HG02759 (cell line): ENCODE measurements around the gene PDE6C.

Source experiments
- ATAC-seq: cut with Tn5 transposase; IDR thresholded peaks from one replicate; pipeline ENCODE4 v1.9.1; 2021; ENCODE audit warnings: mild to moderate bottlenecking, moderate library complexity; ENCODE audit not compliant: unreplicated experiment

Gene PDE6C

GRCh38 chr10:93593749-93594148, 18.6 kb upstream of the PDE6C start:
- ATAC-seq: no peak

GRCh38 chr10:93594518-93594917, 17.8 kb upstream of the PDE6C start:
- no peak for ATAC-seq

GRCh38 chr10:93595378-93596161, 16.8 kb upstream of the PDE6C start:
- ATAC-seq: no peak

- ATAC-seq: no peak
Measured at GRCh38 chr10:93596539-93596938, 15.8 kb upstream of the PDE6C start.

- ATAC-seq: no peak
Measured at GRCh38 chr10:93597075-93597599, 15.2 kb upstream of the PDE6C start.

- ATAC-seq: no peak
Measured at GRCh38 chr10:93598157-93598556, 14.2 kb upstream of the PDE6C start.

GRCh38 chr10:93599335-93599734, 13.0 kb upstream of the PDE6C start:
- ATAC-seq: no peak

GRCh38 chr10:93599778-93600177, 12.6 kb upstream of the PDE6C start:
- no peak for ATAC-seq

- ATAC-seq: no peak
Measured at GRCh38 chr10:93600446-93601145, 11.7 kb upstream of the PDE6C start.

- ATAC-seq: no peak
Measured at GRCh38 chr10:93601146-93601773, 11.1 kb upstream of the PDE6C start, which contains the start of gene RBP4. Gene RBP4 (minus strand): TSS chr10:93601235. CDS start chr10:93601028, 207 bp downstream.

- ATAC-seq: no peak
Measured at GRCh38 chr10:93601774-93602162, 10.6 kb upstream of the PDE6C start.

GRCh38 chr10:93603023-93603422, 9.3 kb upstream of the PDE6C start:
- no peak for ATAC-seq

- ATAC-seq: no peak
Measured at GRCh38 chr10:93604146-93604545, 8.2 kb upstream of the PDE6C start.

GRCh38 chr10:93608421-93608820, 3.9 kb upstream of the PDE6C start:
- no peak for ATAC-seq

- no peak for ATAC-seq
Measured at GRCh38 chr10:93613126-93613525, 789 bp downstream of the PDE6C start.

- ATAC-seq: no peak
Measured at GRCh38 chr10:93614101-93614825, 1.9 kb downstream of the PDE6C start.

- ATAC-seq: no peak
Measured at GRCh38 chr10:93615576-93616235, 3.4 kb downstream of the PDE6C start.

- ATAC-seq: no peak
Measured at GRCh38 chr10:93620925-93621324, 8.6 kb downstream of the PDE6C start.

- no peak for ATAC-seq
Measured at GRCh38 chr10:93622942-93623341, 10.6 kb downstream of the PDE6C start.

- no peak for ATAC-seq
Measured at GRCh38 chr10:93628858-93629257, 16.5 kb downstream of the PDE6C start.
